Superior temporal gyrus (tissue), 1 donor: ENCODE measurements around the gene NDOR1.

Source experiments
- DNase-seq: peaks from one replicate; pipeline ENCODE4 v3.0.0-alpha.2; 2016; ENCODE audit errors: extremely low spot score

Gene NDOR1

GRCh38 chr9:137182836-137183235 is 22.7 kb upstream of the NDOR1 start:
- DNase-seq = no peak

- DNase-seq = no peak
These were observed 21.4 kb upstream of the NDOR1 start for GRCh38 chr9:137183980-137184595.

GRCh38 chr9:137184881-137185660 is 20.4 kb upstream of the NDOR1 start:
- DNase-seq = no peak

GRCh38 chr9:137185921-137186320 is 19.6 kb upstream of the NDOR1 start:
- DNase-seq = no peak

GRCh38 chr9:137186385-137186784 is 19.1 kb upstream of the NDOR1 start:
- DNase-seq = no peak

GRCh38 chr9:137187386-137187785 is 18.1 kb upstream of the NDOR1 start:
- DNase-seq = no peak

GRCh38 chr9:137188086-137188489 is 17.4 kb upstream of the NDOR1 start:
- no peak for DNase-seq

- peak; percentile 91 for DNase-seq
These were observed 16.8 kb upstream of the NDOR1 start, which contains the start of the genes ANAPC2 and SSNA1 for GRCh38 chr9:137188490-137189296. Gene ANAPC2 (minus strand): TSS chr9:137188560. CDS start chr9:137188532, 28 bp downstream. Gene SSNA1 (plus strand): TSS chr9:137188676. CDS start chr9:137188727, 51 bp downstream.

- no peak for DNase-seq
These were observed 15.9 kb upstream of the NDOR1 start for GRCh38 chr9:137189297-137190295.

- no peak for DNase-seq
These were observed 15.1 kb upstream of the NDOR1 start for GRCh38 chr9:137190315-137190856.

GRCh38 chr9:137191245-137191644 is 14.3 kb upstream of the NDOR1 start:
- no peak for DNase-seq

- peak; percentile 79 for DNase-seq
These were observed 13.6 kb upstream of the NDOR1 start for GRCh38 chr9:137191691-137192447.

- DNase-seq = no peak
These were observed 13.1 kb upstream of the NDOR1 start for GRCh38 chr9:137192448-137192780.

GRCh38 chr9:137192859-137193258 is 12.6 kb upstream of the NDOR1 start:
- DNase-seq = no peak

GRCh38 chr9:137193771-137194170 is 11.7 kb upstream of the NDOR1 start:
- DNase-seq = no peak

GRCh38 chr9:137194388-137194787 is 11.1 kb upstream of the NDOR1 start:
- peak; percentile 88 for DNase-seq

GRCh38 chr9:137194909-137195308 is 10.6 kb upstream of the NDOR1 start:
- DNase-seq = no peak

- no peak for DNase-seq
These were observed 9.8 kb upstream of the NDOR1 start for GRCh38 chr9:137195525-137196220.

- peak; percentile 23 for DNase-seq
These were observed 7.2 kb upstream of the NDOR1 start for GRCh38 chr9:137198051-137198901.
